ENCODE measurements around the gene CASR.

- no peak for TF ChIP-seq CTCF (IDR thresholded peaks at IDR 0.05)
- no peak for TF ChIP-seq EP300 (IDR thresholded peaks at IDR 0.05)
Observed at GRCh38 chr3:122251428-122251827, 68.0 kb downstream of the CASR start.

All from tibial nerve (tissue), 4 donors.